Pancreas (tissue), 10 donors: ENCODE results near the gene KDM4B. TPM values are rescaled to one million over a fixed set of nuclear protein-coding genes. Genes with fewer than 3 reads are reported as not detected.

Experiments used
- ATAC-seq, 4 donors: fragments of 200-7000 bp; cut with Tn5 transposase; one replicate each; pipeline versions ENCODE4 v1.8.0 to v1.9.1; 2020; ENCODE audit warnings: mild to moderate bottlenecking in 4 of 4, moderate library complexity in 4 of 4
- DNase-seq, 6 donors: peaks; one replicate each; pipeline ENCODE4 v3.0.0-alpha.2; 2020
- FAIRE-seq: peaks from 2 replicates; lab custom pipeline; 2012; peaks lifted over from hg19 to GRCh38; lab: Jason Lieb, UNC
- H3K27ac ChIP-seq, 4 donors: fragments of 200-600 bp; sonication (generic); 1 replicate in 3 of 4; 2 replicates in 1 of 4; pipeline versions ENCODE4 v1.5.0 to v1.8.0; 2020
- H3K27me3 ChIP-seq, 4 donors: fragments of 200-600 bp; one replicate each; pipeline ENCODE4 v1.8.0; 2021
- H3K36me3 ChIP-seq, 3 donors: fragments of 200-600 bp; sonication (generic) in 1 of 3; one replicate each; pipeline versions ENCODE4 v1.5.0 to v1.8.0; 2020 to 2021
- H3K4me1 ChIP-seq, 3 donors: fragments of 200-600 bp; one replicate each; pipeline ENCODE4 v1.8.0; 2021
- H3K4me3 ChIP-seq, 4 donors: fragments of 200-600 bp; sonication (generic) in 2 of 4; one replicate each; pipeline versions ENCODE4 v1.5.0 to v1.8.0; 2020 to 2021
- H3K9me3 ChIP-seq, 4 donors: fragments of 200-600 bp; one replicate each; pipeline ENCODE4 v1.8.0; 2021
- WGBS, 2 donors: extraction: QIAGEN DNeasy Blood & Tissue Kit; methylation state at CpG; one replicate each; pipeline ENCODE4 v1.1.7; 2013; 5-methylcytosine and 5-hydroxymethylcytosine counted together
- intact Hi-C, 3 donors: fragments of 100-400 bp; cut with DNase I; formaldehyde crosslinking; loops; one replicate each; pipeline versions ENCODE4 v1.11.1 to v1.14.2; 2022
- polyA plus RNA-seq, 2 donors: library from polyadenylated mRNA; stranded (reverse); fragments of 200-250 nt; gene quantifications; one replicate each; pipeline ENCODE4 v1.2.3, GENCODE V29; 2013
- total RNA-seq, 6 donors: library from RNA; stranded (reverse); fragmentation: NEBNext Ultra II Directional in 4 of 6; extraction: Animal tissue kit (Norgen Biotek cat#: 25700) in 4 of 6; gene quantifications; one replicate each; pipeline versions ENCODE4 v1.2.1 to v1.2.4, GENCODE V29; 2021 to 2023
- TF ChIP-seq, protein P1 (sequence below), 4 donors: fragments of 200-600 bp; sonication (generic) in 3 of 4; IDR thresholded peaks; one replicate each; pipeline versions ENCODE4 v1.5.0 to v1.8.0; 2021; ENCODE audit warnings: antibody characterized with exemption in 4 of 4
- donor health status: healthy with polysubstance abuse.
- donor health status: DM: no; HTN: no; CAD: no; lungs with moderate emphysema.
- donor health status: DM: no; HTN: no; CAD: no.
- donor health status: control.
- donor health status: control.
- donor health status: Bipolar disorder and iron deficiency.
- donor health status: DM: yes; HTN: yes; CAD: no.
- donor health status: DM: no; HTN: no; CAD: no.
- donor health status: DM: no; HTN: no; CAD: no.
- donor health status: DM: yes; HTN: yes; CAD: no.

KDM4B gene
- total and polyA plus RNA-seq, 8 donors, result 13.8 to 24.0 (median 18.5) TPM

- intact Hi-C loops, result no loop called here
- Histone ChIP-seq H3K27ac (no peak overlapping the region), H3K4me3 (no peak overlapping the region), H3K9me3 (no peaks in the 10 kb centered on the region), H3K36me3 (peaks cover 0 to 10% (median 0%) of the 10 kb centered on the region in 3 donors), H3K4me1 (no peaks in the 10 kb centered on the region), H3K27me3 (no peaks in the 10 kb centered on the region)
- TF ChIP-seq, protein P1, sequence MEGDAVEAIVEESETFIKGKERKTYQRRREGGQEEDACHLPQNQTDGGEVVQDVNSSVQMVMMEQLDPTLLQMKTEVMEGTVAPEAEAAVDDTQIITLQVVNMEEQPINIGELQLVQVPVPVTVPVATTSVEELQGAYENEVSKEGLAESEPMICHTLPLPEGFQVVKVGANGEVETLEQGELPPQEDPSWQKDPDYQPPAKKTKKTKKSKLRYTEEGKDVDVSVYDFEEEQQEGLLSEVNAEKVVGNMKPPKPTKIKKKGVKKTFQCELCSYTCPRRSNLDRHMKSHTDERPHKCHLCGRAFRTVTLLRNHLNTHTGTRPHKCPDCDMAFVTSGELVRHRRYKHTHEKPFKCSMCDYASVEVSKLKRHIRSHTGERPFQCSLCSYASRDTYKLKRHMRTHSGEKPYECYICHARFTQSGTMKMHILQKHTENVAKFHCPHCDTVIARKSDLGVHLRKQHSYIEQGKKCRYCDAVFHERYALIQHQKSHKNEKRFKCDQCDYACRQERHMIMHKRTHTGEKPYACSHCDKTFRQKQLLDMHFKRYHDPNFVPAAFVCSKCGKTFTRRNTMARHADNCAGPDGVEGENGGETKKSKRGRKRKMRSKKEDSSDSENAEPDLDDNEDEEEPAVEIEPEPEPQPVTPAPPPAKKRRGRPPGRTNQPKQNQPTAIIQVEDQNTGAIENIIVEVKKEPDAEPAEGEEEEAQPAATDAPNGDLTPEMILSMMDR (IDR thresholded peaks at IDR 0.05), result no peak
- ATAC-seq (no peak), DNase-seq (peak in 2 of 6 donors; percentile 28 to 49), FAIRE-seq (no peak)
- 93 to 95% methylated on average over 27 of the region's 27 CpGs for WGBS, 2 donors
These were observed 183.3 kb downstream of the KDM4B start for GRCh38 chr19:5152013-5152763.

DNA sequence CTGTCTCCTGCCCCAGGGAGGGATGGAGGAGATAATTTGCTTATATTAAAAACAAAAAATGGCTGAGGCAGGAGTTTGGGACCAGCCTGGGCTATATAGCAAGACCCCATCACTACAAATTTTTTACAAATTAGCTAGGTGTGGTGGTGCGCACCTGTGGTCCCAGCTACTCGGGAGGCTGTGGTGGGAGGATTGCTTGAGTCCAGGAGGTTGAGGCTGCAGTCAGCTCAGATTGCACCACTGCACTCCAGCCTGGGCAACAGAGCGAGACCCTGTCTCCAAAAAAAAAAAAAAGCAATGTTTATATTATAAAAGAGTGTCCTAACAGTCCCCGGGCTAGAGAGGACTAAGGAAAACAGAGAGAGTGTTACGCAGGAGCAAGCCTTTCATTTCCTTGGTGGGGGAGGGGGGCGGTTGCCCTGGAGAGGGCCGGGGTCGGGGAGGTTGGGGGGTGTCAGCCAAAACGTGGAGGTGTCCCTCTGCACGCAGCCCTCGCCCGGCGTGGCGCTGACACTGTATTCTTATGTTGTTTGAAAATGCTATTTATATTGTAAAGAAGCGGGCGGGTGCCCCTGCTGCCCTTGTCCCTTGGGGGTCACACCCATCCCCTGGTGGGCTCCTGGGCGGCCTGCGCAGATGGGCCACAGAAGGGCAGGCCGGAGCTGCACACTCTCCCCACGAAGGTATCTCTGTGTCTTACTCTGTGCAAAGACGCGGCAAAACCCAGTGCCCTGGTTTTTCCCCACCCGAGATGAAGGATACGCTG lies 184.0 kb downstream of the KDM4B start:
- 92% methylated on average over 24 of the region's 24 CpGs for WGBS, 2 donors
- TF ChIP-seq, protein P1 (IDR thresholded peaks at IDR 0.05), result no peak
- no peaks in the 10 kb centered on the region for H3K4me1 ChIP-seq
- DNase-seq, result peak in 2 of 6 donors; percentile 51 to 58
- H3K9me3 ChIP-seq, result no peaks in the 10 kb centered on the region
- FAIRE-seq, result no peak
- ATAC-seq, result no peak
- no peaks in the 10 kb centered on the region for H3K27me3 ChIP-seq
- no peak overlapping the region for H3K4me3 ChIP-seq
- no peak overlapping the region for H3K27ac ChIP-seq
- peaks cover 0 to 6% (median 0%) of the 10 kb centered on the region in 3 donors for H3K36me3 ChIP-seq
- intact Hi-C loops, result no loop called here

GRCh38 chr19:5153601-5154128 lies 184.8 kb downstream of the KDM4B start:
- intact Hi-C loops, result no loop called here
- Histone ChIP-seq H3K27me3 (no peaks in the 10 kb centered on the region), H3K4me1 (no peaks in the 10 kb centered on the region), H3K9me3 (no peaks in the 10 kb centered on the region), H3K4me3 (no peak overlapping the region), H3K36me3 (no peaks in the 10 kb centered on the region), H3K27ac (no peak overlapping the region)
- DNase-seq, result peak in 2 of 6 donors; percentile 51 to 62
- TF ChIP-seq, protein P1 (IDR thresholded peaks at IDR 0.05), result no peak
- no peak for FAIRE-seq
- ATAC-seq, result peak in 3 of 4 donors; percentile 5 to 30 (median 28)
- 85 to 88% methylated on average over 14 of the region's 14 CpGs for WGBS, 2 donors

DNA sequence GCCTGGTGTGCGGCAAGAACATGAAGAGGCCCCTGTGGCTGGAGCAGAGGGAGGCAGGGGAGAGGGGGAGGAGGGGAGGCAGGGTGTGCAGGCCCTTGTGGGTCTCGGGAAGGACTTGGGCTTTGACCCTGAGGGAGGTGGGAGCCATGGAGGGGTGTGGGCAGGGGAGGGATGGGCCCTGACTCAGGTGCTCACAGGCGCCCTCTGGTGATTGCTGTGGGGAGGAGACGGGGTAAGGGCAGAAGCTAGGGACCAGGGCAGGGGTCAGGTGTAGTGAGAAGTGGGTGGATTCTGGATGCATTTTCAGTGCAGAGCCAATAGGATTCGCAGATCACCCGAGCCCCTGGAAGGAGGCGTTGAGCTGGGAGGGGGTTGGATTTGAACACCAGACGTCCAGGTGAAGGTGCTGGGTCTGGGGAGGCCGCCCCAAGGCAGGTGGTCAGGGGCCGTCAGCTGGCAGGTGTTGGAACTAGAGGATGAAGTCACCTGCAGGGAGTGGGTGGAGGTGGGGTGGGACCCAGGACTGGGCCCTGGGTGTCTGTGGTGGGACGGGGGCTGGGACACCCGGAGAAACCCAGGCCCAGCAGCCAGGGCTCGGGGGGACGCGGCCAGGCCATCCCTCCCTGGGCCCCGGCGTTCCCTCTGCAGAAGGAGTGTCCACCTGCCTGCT lies 185.4 kb downstream of the KDM4B start:
- H3K9me3 ChIP-seq, result no peaks in the 10 kb centered on the region
- TF ChIP-seq, protein P1 (IDR thresholded peaks at IDR 0.05), result peak in 3 of 4 donors; percentile 23 to 37 (median 31)
- DNase-seq (peak in 4 of 6 donors; percentile 52 to 79 (median 72)), FAIRE-seq (no peak), ATAC-seq (peak; percentile 56 to 78 (median 70))
- 75 to 77% methylated on average over 15 to 17 of the region's 17 CpGs for WGBS, 2 donors
- H3K4me1 ChIP-seq, result no peaks in the 10 kb centered on the region
- no peaks in the 10 kb centered on the region for H3K36me3 ChIP-seq
- no peaks in the 10 kb centered on the region for H3K27me3 ChIP-seq
- intact Hi-C loops, result no loop called here
- H3K27ac ChIP-seq, result no peak overlapping the region
- no peak overlapping the region for H3K4me3 ChIP-seq
